ENCODE measurements around the gene LMOD1.
"Not testable (repeated sequence)": the region's sequence is repeated elsewhere in the genome, so short reads cannot be mapped to it uniquely, and the experiment has no call there.

The LMOD1 gene

GRCh38 chr1:201914456-201915235 is 31.7 kb downstream of the LMOD1 start:
- DNase-seq (ENCODE audit: low spot score): no peak

- no peak for DNase-seq (ENCODE audit: low spot score)
These were observed 33.5 kb downstream of the LMOD1 start for GRCh38 chr1:201912832-201913231.

GRCh38 chr1:201911826-201912571 is 34.3 kb downstream of the LMOD1 start:
- DNase-seq (ENCODE audit: low spot score): no peak

- peak; percentile 22 for DNase-seq (ENCODE audit: low spot score)
These were observed 38.7 kb downstream of the LMOD1 start for GRCh38 chr1:201907621-201908020.

- no peak for DNase-seq (ENCODE audit: low spot score)
These were observed 40.0 kb downstream of the LMOD1 start for GRCh38 chr1:201906336-201906735.

GRCh38 chr1:201905234-201905890 is 41.0 kb downstream of the LMOD1 start:
- no peak for DNase-seq (ENCODE audit: low spot score)

GRCh38 chr1:201904579-201904978 is 41.8 kb downstream of the LMOD1 start:
- DNase-seq (ENCODE audit: low spot score): no peak

GRCh38 chr1:201903135-201903534 is 43.2 kb downstream of the LMOD1 start:
- DNase-seq (ENCODE audit: low spot score): no peak

- DNase-seq (ENCODE audit: low spot score): no peak
These were observed 44.1 kb downstream of the LMOD1 start for GRCh38 chr1:201902198-201902597.

- DNase-seq (ENCODE audit: low spot score): not testable (repeated sequence)
These were observed 45.3 kb downstream of the LMOD1 start for GRCh38 chr1:201901036-201901435.

GRCh38 chr1:201900476-201900875 is 45.9 kb downstream of the LMOD1 start:
- no peak for DNase-seq (ENCODE audit: low spot score)

GRCh38 chr1:201899683-201900429 is 46.5 kb downstream of the LMOD1 start:
- DNase-seq (ENCODE audit: low spot score): no peak

GRCh38 chr1:201898992-201899391 is 47.4 kb downstream of the LMOD1 start:
- DNase-seq (ENCODE audit: low spot score): no peak

GRCh38 chr1:201898240-201898894 is 48.0 kb downstream of the LMOD1 start:
- DNase-seq (ENCODE audit: low spot score): no peak

GRCh38 chr1:201896951-201897391 is 49.4 kb downstream of the LMOD1 start:
- peak; percentile 73 for DNase-seq (ENCODE audit: low spot score)

- peak; percentile 95 for DNase-seq (ENCODE audit: low spot score)
These were observed 50.2 kb downstream of the LMOD1 start for GRCh38 chr1:201895913-201896807.

GRCh38 chr1:201895120-201895665 is 51.2 kb downstream of the LMOD1 start:
- DNase-seq (ENCODE audit: low spot score): no peak

GRCh38 chr1:201894343-201895119 is 51.8 kb downstream of the LMOD1 start:
- no peak for DNase-seq (ENCODE audit: low spot score)

GRCh38 chr1:201893431-201893830 is 52.9 kb downstream of the LMOD1 start:
- no peak for DNase-seq (ENCODE audit: low spot score)
